Spleen (tissue), 7 donors: Measurements from ENCODE around the gene ZFAND2A.

Source experiments
- POLR2A ChIP-seq, 3 donors: fragments of 450-650 bp; IDR thresholded peaks; one replicate each; pipeline ENCODE4 v1.5.1; 2017; ENCODE audit warnings: antibody characterized with exemption in 3 of 3, mild to moderate bottlenecking in 1 of 3
- TF ChIP-seq, protein P1 (sequence below), 11 experiments: fragments of 200-600 bp in 7 of 11; fragments of 450-650 bp in 4 of 11; sonication (generic) in 4 of 11; IDR thresholded peaks in 8 of 11; conservative IDR thresholded peaks in 3 of 11; 1 replicate in 7 of 11; 2 replicates in 4 of 11; pipeline versions ENCODE4 v1.4.0 to v1.8.0; 2016 to 2021; ENCODE audit warnings: antibody characterized with exemption in 11 of 11, inconsistent platforms in 4 of 11, mild to moderate bottlenecking in 1 of 11
- donor health status: DM: no; HTN: no; CAD: no; lungs with moderate emphysema.
- donor health status: DM: no; HTN: no; CAD: no.
- donor health status: DM: no; HTN: no; CAD: no.

DNA sequence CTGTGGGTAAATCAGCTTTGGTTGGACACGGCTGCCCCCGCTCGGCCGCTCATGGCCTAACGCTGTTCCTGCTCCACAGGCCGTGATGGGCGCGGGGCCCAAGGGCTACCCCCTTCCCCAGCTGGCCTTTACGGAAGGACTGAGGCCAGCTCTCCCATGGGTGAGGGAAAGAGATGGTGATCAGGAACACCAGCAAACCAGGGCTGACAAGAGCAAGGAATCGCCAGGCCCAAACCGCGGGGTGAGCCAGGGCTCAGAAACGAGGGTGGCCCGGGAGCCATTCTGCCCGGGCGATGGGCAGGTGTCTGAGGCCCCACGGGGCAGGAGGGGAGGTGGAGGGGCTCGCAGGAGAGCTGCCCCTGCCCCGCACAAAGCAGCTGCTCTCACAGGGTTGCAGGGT is 45.5 kb downstream of the ZFAND2A start:
- no peak for TF ChIP-seq POLR2A (IDR thresholded peaks at IDR 0.05)
- TF ChIP-seq, protein P1, sequence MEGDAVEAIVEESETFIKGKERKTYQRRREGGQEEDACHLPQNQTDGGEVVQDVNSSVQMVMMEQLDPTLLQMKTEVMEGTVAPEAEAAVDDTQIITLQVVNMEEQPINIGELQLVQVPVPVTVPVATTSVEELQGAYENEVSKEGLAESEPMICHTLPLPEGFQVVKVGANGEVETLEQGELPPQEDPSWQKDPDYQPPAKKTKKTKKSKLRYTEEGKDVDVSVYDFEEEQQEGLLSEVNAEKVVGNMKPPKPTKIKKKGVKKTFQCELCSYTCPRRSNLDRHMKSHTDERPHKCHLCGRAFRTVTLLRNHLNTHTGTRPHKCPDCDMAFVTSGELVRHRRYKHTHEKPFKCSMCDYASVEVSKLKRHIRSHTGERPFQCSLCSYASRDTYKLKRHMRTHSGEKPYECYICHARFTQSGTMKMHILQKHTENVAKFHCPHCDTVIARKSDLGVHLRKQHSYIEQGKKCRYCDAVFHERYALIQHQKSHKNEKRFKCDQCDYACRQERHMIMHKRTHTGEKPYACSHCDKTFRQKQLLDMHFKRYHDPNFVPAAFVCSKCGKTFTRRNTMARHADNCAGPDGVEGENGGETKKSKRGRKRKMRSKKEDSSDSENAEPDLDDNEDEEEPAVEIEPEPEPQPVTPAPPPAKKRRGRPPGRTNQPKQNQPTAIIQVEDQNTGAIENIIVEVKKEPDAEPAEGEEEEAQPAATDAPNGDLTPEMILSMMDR (IDR thresholded peaks at IDR 0.05 in 8 of 11, conservative IDR thresholded peaks at IDR 0.05 in 3 of 11), result no peak
